Measurements from ENCODE around the gene FITM2. TPM values are rescaled to one million over a fixed set of nuclear protein-coding genes. Genes with fewer than 3 reads are reported as not detected.
A peak's percentile ranks its signal among the peaks of the same experiment; 100 is the strongest.

FITM2 gene
- total RNA-seq, 6 experiments from 2014 or later: 11.3 to 13.6 (median 13.1) TPM

DNA sequence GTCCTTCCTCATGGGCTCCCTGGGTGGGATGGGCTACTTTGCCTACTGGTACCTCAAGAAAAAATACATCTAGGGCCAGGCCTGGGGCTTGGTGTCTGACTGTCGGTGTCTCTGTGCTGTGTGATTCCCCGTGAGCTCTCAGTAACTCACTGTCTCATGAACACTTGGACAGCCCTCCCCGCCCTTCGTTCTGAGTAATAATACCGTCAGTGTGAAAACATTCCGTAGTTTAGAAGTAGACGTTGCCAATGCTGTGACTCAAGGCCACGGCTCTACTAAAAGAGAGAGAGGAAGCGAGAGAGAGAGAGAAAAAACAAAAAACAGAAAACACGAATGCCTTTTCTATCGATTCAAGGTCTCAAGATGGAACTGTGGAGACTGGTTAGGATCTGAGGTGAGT is 31.8 kb downstream of the FITM2 start:
- no peaks in the 10 kb centered on the region for H3K36me3 Mint-ChIP-seq (ENCODE audit: low read depth)
- peaks cover 16% of the 10 kb centered on the region for H3K27me3 Mint-ChIP-seq (ENCODE audit: insufficient read depth)
- no peaks in the 10 kb centered on the region for H3K9me3 Mint-ChIP-seq
- DNase-seq: peak; percentile 25
- peak overlapping the region; percentile 78; the same call in 1 of the 2 replicates for H3K4me3 Mint-ChIP-seq
- TF ChIP-seq, protein P1, sequence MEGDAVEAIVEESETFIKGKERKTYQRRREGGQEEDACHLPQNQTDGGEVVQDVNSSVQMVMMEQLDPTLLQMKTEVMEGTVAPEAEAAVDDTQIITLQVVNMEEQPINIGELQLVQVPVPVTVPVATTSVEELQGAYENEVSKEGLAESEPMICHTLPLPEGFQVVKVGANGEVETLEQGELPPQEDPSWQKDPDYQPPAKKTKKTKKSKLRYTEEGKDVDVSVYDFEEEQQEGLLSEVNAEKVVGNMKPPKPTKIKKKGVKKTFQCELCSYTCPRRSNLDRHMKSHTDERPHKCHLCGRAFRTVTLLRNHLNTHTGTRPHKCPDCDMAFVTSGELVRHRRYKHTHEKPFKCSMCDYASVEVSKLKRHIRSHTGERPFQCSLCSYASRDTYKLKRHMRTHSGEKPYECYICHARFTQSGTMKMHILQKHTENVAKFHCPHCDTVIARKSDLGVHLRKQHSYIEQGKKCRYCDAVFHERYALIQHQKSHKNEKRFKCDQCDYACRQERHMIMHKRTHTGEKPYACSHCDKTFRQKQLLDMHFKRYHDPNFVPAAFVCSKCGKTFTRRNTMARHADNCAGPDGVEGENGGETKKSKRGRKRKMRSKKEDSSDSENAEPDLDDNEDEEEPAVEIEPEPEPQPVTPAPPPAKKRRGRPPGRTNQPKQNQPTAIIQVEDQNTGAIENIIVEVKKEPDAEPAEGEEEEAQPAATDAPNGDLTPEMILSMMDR (IDR thresholded peaks at IDR 0.05): no peak
- H3K4me1 Mint-ChIP-seq (ENCODE audit: low read depth): peaks cover 17% of the 10 kb centered on the region
- peak overlapping the region; percentile 75; the same call in 1 of the 2 replicates for H3K27ac Mint-ChIP-seq

DNA sequence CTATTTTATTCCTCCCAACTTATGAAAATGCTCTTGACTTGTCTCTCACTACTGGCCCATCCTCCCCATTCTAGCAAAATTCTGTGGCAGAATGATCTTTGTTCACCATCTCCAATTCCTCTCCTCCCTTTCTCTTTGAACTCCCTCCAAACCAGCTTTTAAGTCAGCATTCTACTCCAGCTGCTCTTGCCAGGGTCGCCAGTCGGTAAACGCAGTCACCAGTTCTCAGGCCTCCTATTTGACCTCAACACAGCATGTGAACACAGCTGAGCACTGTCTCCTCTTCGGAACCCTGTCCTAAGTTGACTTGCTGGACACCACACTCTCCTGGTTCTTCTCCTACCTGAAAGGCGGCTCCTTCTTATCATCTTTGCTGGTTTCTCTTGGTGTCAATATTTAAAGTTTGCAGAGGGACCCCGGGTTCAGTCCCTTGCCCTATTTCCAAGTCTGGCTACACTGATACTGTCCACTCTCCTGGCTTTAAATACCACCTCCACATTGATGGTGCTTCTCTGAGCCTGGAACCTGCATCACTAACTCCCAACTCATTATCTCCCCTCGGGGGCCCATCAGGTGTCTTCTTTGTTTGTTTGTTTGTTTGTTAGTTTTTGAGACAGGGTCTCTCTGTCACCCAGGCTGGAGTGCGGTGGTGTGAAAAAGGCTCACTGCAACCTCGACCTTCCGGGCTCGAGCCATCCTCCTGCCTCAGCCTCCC is 36.5 kb downstream of the FITM2 start:
- Mint-ChIP-seq H3K4me3 (no peak overlapping the region), H3K9me3 (no peaks in the 10 kb centered on the region; the same call in 1 of the 2 replicates), H3K4me1 (ENCODE audit: low read depth) (peaks cover 10% of the 10 kb centered on the region), H3K36me3 (ENCODE audit: low read depth) (no peaks in the 10 kb centered on the region), H3K27me3 (ENCODE audit: insufficient read depth) (peaks cover 13% of the 10 kb centered on the region), H3K27ac (no peak overlapping the region)
- no peak for DNase-seq
- TF ChIP-seq, protein P1 (IDR thresholded peaks at IDR 0.05): no peak

DNA sequence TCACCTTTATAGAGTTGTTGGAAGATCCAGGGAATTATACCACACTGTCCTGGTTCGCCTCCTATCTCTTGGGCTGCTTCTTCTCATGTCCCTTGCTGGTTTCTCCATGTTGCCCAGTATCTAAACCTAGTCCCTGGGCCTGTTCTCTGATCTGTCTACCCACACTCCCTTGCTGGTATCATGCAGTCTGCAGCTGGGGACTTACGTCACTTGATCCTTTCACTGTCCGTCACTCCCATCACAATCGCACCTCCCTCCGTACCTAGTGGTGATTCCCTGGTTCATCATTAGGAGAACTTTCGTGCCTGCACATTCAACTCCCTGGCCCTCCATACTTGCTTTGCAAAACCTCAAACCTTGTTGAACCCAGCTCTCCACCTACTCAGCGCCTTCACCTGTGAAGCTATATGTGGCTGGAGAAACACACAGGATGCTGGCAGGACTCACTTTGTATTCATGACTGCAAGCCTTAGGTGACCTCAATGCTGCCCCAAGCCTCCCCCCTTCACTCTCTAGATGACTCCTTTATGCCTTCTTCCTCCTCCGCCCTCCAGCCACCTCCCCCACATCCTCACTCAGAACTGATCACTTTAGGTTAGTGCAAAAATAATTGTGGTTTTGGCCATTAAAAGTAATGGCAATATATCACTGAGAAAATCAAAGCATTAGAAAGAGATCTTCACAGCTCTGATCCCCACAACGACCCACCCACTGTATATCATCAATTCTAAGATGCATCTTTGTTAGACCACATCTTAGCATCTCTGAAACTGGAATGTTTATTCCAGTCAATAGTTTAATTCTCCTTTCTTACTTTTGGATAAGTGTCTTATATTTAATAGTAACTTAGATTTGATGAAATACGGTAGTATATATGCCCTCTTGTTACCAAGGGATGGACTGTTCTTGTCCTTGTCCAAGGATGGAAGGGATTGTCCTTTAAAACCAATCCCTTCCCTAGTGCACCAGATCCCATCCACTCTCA is 37.5 kb downstream of the FITM2 start:
- H3K9me3 Mint-ChIP-seq: no peaks in the 10 kb centered on the region; the same call in 1 of the 2 replicates
- peaks cover 12% of the 10 kb centered on the region for H3K27me3 Mint-ChIP-seq (ENCODE audit: insufficient read depth)
- H3K4me3 Mint-ChIP-seq: no peak overlapping the region
- no peak for DNase-seq
- no peak overlapping the region for H3K27ac Mint-ChIP-seq
- H3K4me1 Mint-ChIP-seq (ENCODE audit: low read depth): peaks cover 1% of the 10 kb centered on the region; the same call in 1 of the 2 replicates
- TF ChIP-seq, protein P1 (IDR thresholded peaks at IDR 0.05): no peak
- H3K36me3 Mint-ChIP-seq (ENCODE audit: low read depth): no peaks in the 10 kb centered on the region

DNA sequence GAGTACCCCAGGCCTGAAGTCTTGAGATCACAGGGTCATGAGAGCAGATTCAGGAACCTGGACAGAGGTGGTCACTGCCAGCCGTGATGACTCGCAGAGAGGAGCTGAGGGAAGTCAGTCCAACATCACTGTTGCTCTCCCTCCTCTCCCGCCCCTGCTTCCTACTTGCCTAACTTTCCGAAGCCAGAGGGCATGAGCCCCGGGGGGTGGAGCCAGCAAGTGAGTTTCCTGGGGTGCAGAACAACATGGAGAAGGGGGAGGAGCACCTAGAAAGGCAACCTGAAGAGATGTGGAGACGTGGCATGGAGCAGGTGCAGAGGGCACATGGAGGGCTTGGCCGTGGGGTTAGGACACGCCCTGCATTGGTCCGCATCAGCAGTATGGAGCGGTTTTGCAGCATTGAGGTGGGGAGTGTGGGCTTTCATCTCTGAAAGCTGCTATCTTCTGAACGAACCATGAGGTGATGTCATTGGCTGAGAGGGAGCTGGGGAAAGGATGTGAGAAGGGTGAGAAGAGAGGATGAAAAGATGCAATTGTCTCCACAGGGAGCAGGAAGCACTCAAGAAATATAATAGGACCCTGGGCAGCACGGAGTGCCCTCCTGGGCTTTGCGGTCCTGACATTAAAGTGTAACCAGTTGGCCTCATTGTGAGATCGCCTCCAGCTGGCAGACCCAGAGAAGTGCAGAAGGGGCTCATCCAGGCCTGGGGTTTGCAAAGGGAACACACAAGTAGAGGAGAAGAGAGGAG is 38.9 kb downstream of the FITM2 start:
- no peak overlapping the region for H3K4me3 Mint-ChIP-seq
- H3K27ac Mint-ChIP-seq: no peak overlapping the region
- H3K36me3 Mint-ChIP-seq (ENCODE audit: low read depth): no peaks in the 10 kb centered on the region

More for the DNA sequence above, 38.9 kb downstream of the FITM2 start:
- no peak for DNase-seq
- TF ChIP-seq, protein P1 (IDR thresholded peaks at IDR 0.05): peak; percentile 31
- no peaks in the 10 kb centered on the region for H3K4me1 Mint-ChIP-seq (ENCODE audit: low read depth)
- H3K27me3 Mint-ChIP-seq (ENCODE audit: insufficient read depth): peaks cover 18% of the 10 kb centered on the region
- no peaks in the 10 kb centered on the region; the same call in 1 of the 2 replicates for H3K9me3 Mint-ChIP-seq
